NK-92 (cell line): ENCODE measurements around the gene FLRT1.

Experiments
- DNase-seq: peaks from one replicate; lab custom pipeline; 2025; ENCODE audit not compliant: unreplicated experiment; lab: John Stamatoyannopoulos, UW

The FLRT1 gene

GRCh38 chr11:64084146-64084950 is 48.6 kb downstream of the FLRT1 start:
- DNase-seq = no peak

DNA sequence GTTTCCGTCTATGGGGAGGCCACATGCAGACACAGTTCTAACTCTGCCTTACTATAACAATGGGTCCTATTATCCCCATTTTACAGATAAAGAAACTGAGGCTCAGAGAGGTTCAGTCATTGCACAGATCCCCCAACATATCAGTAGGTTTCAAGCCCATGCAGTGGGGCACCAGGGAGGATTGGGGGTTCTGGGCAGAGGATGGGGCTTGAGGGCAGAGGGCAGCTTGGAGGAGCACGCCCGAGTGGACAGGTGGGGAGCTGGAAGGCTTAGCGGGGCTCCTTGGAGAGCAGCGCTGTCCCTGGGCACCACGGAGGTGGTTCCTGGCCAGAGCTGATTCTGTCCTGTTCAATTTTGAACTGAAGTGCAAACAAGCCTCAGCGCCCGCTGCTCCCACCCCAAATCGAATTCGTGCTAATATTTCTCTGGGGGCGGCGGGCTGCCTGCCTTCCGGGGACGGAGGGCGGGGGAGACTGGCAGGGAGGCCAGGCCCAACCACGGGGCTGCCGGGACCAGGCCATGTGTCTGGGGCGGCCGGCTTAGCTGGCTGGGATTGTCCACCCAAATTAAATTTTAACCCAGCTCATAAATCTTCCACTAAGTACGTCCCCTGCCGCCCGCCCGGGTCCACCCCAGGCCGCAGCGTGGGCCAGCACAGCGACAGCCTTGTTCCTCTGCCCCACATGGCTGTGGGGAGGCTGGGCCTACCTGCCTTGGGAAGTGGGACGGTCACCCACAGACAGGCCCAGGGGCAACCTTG is 49.4 kb downstream of the FLRT1 start:
- no peak for DNase-seq
